ENCODE data around the gene ASCC3.
"Not testable (repeated sequence)": the region's sequence is repeated elsewhere in the genome, so short reads cannot be mapped to it uniquely, and the experiment has no call there.

ASCC3 gene

DNA sequence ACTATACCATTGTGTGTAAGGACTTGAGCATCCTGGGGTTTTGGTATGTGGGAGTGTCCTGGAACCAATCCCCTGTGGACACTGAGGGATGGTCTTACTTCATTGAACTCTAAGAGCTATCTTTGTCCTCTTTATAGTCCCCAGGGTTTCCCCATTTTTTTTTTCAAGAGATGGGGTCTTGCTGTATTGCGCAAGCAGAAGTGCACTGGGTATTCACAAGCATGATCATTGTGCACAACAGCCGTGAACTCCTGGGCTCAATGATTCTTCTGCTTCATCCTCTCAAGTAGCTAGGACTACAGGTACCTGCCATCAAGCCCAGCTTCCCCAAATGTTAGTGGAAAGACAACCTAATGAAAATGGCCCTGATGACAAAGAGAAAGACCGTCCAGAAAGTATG is 2.2 kb upstream of the ASCC3 start:
- DNase-seq (ENCODE audit: low read depth), result no peak

DNA sequence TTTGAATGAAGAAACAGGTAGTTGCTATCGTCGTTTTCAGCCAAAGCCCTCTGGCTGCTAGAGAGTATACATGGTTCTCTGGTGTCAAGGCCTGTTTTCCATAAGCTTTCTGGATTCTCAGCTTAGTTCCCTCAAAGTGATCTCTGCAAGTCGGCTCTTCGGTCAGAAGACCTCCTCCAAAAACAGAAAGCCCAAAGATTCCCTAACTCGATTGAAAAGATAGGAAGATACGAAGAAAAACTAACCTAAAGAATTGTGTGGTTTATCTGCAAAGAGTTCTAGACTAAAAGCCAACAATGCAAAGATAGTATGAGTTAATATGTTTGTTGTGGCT is 545 bp upstream of the ASCC3 start:
- no peak for DNase-seq (ENCODE audit: low read depth)

DNA sequence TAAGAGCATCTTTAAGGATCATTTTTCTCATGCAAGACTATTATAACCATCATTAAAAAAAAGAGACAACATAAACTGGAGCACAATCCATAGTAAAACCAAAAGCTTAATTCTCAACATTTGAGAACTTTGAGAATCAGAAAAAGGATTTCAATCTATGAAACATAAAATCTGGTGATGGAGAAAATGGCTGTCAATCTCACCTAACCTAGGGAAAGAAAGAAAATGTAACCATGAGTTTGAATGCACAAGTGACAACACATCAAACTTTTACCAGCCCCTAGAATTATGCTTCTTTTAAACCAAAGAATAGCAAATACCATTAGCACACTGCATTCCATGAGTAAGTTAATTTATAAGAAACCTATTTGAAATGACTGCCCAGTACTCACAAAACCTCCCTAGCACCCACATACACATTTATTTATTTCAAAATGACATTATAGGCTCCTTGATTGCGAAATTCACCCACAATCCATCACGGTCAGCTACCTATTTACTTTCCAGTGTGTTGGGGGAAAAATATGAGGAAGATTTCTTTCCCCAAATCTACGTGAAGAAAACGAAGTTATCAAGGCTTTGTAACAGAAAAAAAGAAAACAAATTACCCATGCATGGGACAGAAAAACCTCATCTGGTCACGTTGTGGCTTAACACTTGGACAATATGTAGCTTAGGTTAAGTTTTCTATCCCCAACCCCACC is 828 bp downstream of the ASCC3 start:
- no peak for DNase-seq (ENCODE audit: low read depth)

DNA sequence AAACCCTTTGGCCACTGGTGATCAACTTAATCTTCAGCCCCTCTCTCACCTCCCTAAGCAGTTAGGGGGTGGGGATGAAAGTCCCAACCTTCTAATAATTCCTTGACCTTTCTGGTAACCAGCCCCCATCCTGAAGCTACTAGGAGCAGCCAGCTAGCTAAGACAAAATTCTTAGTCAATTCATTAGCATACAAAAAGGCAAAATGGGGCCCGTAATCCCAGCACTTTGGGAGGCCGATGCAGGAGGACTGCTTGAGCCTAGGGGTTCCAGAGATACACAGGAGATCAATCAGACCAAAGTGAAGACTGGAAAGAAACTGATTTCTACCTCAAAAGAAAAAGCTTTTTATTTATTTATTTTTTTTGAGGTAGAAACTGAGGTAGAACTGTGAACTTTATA is 1.8 kb downstream of the ASCC3 start:
- DNase-seq (ENCODE audit: low read depth), result no peak

DNA sequence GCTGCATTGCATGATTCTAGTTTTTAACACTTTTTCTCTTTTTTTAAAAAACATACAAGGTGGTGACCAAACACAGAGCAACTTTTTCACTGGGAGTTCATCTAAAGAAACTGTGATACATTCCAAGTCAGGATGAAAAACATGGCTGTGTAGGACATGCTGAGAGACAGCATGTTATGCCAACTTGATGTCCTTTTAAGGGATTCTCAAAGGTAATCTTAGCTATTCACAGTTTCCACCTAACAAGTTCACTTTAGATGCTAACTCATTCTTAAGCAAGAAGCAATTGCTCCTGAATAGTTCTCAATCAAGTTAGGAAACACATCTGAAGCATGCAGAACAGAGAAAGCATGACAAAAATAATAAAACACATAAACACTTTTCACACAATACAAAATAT is 3.3 kb downstream of the ASCC3 start:
- DNase-seq (ENCODE audit: low read depth), result no peak

DNA sequence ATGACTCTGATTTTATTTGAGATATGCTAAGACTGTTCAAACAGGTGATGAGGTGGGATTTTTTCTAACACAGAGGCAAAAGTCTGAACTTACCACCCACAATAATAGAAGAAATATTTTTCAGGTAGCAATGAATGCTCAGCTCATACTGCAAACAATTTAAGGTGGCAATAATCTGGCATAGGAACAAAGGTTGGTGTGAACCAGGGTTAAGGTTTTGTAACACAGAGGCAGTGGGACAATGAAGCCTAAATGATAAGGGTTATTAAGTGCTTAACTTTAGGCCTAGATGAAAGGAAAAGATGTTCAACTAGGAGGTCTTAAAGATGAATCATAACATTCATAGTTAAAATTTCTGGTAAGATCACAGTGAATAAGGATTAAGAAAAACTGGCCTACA is 4.9 kb downstream of the ASCC3 start:
- no peak for DNase-seq (ENCODE audit: low read depth)

DNA sequence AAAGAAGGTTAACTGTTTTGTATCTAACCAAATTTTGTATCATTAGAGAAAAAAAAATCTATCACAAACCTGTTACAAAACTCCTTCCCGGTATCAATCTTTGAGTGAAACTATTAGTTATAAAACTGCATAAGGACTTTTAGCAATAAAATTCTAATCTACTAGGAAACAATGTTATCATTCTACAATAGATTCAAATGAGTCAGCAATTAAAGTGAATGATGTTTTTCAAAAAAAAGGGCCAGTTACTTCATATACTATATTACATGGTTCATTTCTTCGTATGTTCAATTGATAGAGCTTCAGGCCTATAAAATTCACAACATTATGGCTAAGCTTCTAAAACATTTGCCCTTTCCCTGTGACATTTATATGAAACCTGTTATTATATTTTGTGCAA is 15.6 kb downstream of the ASCC3 start:
- DNase-seq (ENCODE audit: low read depth), result no peak

DNA sequence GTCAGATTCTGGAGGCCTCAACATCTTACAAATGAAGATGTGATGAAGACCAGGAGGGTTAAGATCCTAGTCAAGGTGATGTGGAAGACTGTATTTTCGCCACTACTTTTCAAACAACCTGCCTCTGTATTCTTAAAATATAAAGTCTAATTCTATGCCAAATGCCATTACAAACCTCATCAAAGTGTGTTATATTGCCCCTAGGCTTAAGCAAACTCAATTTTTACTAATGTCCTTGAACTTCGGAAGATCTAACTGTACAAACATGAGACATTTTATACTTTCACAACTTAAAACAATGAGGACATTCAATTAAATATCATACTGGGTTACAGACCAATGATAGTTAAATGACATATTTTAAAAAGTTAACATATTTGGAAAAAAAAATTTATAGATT is 19.1 kb downstream of the ASCC3 start:
- DNase-seq (ENCODE audit: low read depth), result no peak

DNA sequence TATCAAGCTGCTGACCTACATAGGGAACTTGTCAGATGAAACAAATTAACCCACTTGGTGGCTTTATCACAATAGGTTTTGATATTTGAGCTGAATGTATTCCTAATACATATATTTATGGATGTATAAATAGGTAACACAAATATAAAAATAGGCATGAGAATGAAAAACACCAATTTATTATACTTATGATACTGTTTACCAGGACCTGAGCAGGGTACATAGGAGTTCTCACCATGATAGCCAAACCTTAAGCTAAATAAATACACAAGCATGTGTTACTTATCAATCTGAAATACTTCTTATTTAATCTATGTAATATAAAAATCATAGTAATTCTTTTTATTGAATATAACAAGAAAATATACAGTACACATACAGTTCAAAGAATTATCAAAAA is 25.0 kb downstream of the ASCC3 start:
- DNase-seq (ENCODE audit: low read depth), result no peak

DNA sequence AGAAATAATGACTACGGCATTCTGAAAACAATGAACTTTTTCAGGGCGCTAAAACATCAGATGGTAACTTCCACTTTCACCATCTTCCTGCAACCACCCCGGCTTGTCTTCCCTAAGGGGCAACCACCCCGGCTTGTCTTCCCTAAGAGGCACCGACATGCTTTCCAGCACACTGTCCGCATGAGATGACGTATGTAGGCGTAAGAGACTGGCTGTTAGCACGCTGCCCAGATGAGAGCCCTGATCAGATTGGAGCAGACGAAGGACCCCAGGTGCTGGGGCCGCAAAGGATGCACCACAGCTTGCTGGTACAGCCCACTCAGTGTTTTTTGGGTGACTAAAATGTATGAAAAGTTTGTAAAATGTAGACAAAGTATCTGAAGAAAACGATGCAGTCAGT is 29.3 kb downstream of the ASCC3 start:
- no peak for DNase-seq (ENCODE audit: low read depth)

DNA sequence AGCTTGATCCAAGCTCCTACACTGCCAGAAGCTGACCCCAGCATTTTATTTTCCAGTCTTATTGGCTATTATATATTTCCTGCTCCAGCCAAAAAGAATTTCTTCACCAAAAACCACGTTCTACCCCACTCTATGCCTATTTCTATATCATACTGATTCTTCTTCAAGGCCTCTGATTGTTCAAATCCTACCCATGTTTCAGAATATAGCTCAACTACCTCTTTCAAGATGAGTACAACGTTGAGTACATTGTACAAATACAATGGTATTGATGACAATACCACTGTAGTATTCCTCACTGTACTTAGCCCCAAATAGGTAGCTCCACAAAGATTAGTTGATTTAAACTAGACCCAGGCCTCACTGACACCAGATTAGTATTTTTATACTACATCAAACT is 31.0 kb downstream of the ASCC3 start:
- no peak for DNase-seq (ENCODE audit: low read depth)

DNA sequence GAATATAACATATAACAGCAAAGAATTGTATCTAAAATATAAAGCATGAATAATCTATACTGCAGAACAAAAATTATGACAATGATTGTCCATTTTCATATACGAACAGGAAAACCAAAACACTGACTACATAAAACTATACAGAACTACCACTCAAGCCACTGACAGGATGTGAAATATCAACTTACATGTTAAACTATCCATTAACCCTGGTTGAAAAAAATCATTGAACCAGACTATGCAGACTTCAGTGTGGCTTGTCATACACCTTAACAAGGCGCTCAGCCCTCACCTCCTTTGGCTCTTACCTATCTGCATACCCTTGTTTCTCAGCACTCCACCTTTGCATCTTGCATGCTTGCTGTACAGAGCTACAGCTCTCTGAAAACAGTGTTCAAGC is 34.9 kb downstream of the ASCC3 start:
- no peak for DNase-seq (ENCODE audit: low read depth)

DNA sequence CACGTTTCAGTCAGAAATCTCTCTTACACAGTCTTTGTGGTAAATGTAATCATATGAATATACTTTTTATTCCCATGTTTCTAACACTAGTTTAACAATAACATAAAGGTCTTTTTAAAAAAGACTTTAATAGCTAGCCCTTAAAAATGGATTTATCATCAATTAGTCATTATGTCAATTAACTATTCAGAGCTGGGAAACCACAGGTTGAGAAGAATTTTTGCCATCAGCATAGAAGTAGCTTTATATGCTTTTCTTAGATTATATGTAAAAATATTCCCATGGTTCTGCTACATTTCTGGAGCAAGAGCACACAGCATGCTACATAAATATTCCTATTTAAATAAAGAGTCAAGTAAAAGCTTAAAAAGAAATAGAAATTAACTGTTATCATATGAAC is 35.5 kb downstream of the ASCC3 start:
- DNase-seq (ENCODE audit: low read depth), result no peak

DNA sequence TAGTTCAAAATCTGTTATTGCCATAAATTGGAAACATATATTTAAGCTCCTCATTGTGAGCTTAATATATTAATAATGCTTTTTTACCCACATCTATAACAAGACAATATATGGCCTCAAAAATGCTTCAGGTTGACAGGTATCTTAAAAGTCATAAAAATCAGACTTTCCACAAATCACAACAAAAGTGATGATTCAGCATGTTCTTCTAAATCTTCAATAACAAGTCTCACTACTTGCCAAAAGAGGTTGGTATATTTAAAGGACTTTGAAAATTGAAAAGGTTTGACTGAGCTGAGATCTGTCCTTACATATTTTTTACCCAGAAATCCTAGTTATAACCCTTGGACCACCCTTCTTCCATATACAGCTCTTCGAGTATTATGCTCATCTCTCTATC is 41.7 kb downstream of the ASCC3 start:
- no peak for DNase-seq (ENCODE audit: low read depth)

DNA sequence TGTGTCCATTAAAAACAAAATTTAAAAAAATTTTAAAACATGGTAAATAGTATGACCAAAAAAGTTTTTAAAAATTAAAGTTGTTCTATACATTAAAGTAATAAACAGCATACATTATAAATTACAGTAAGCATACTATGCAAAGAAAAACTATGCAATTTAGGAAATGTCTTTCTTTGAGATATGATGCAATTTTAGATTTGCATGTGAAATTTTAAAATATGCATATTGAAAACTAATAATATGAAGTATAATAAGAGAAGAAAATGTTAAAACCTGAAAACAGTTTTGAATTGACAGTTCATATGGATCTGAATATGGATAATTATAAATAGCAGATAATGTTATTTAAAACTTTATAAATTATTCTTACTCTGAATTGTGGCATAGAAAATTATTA is 43.1 kb downstream of the ASCC3 start:
- no peak for DNase-seq (ENCODE audit: low read depth)

DNA sequence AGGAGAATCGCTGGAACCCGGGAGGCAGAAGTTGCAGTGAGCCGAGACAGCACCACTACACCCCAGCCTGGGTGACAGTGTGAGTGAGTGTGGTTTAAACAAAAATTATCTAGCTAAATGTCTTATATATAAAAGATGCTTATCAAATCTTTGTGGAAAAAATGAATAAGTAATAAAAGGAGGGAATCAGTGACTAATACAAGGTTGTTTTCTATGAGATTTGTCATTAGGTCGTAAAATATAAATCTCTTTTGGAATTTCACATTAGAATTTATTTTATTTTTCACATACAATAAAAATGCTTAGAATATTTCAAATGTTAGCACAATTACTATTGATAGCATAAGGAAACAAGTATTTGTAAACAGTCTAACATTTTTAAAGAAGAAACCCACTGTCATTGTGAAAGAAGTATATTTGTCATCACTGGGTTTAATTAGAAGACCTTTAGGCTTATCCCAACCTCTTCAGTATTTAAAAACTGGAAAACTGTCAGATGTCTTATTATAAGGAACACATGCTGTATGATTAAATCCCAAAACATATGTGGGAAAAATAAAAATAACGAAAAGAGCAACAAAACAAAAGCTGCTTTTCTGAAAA is 47.1 kb downstream of the ASCC3 start:
- no peak for DNase-seq (ENCODE audit: low read depth)

DNA sequence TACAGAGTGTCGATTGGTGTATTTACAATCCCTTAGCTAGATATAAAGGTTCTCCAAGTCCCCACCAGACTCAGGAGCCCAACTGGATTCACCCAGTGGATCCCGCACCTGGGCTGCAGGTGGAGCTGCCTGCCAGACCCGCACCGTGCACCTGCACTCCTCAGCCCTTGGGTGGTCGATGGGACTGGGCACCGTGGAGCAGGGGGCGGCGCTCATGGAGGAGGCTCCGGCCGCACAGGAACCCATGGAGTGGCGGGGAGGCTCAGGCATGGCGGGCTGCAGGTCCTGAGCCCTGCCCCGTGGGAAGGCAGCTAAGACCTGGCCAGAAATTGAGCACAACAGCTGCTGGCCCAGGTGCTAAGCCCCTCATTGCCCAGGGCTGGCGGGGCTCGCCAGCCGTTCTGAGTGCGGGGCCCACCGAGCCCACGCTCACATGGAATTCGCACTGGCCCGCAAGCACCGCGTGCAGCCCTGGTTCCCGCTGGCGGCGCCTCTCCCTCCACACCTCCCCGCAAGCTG is 52.0 kb downstream of the ASCC3 start:
- not testable (repeated sequence) for DNase-seq (ENCODE audit: low read depth)

DNA sequence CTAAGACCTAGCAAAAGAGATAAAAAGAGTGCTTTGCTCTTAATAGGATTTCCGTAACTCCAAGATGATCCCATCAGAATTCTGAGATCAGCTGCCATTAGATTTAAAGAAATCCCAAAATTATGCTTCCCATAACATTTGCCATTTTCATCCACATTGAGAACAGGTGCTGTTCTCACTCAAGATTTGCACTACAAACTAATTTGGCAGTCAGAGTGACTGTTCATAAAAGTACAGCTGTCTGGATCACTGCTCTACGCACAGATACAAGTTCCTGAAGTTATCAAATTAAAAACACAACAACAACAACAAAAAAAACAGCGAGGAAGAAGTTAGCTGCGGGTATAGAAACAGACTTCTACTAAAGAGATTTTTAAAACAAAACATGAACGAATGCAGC is 58.1 kb downstream of the ASCC3 start:
- no peak for DNase-seq (ENCODE audit: low read depth)

DNA sequence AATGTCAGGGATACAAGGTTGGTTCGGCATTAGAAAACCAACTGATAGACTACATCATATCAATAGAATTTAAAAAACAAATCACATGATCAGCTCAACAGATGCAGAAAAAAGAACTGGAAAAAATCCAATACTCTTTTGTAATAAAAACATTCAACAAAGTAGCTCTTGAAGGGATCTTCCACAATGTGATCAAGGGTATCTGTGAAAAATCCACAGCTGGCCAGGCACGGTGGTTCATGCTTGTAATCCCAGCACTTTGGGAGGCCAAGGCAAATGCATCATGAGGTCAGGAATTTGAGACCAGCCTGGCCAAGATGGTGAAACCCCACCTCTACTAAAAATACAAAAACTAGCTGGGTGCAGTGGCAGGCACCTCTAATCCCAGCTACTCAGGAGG is 63.1 kb downstream of the ASCC3 start:
- DNase-seq (ENCODE audit: low read depth), result no peak

DNA sequence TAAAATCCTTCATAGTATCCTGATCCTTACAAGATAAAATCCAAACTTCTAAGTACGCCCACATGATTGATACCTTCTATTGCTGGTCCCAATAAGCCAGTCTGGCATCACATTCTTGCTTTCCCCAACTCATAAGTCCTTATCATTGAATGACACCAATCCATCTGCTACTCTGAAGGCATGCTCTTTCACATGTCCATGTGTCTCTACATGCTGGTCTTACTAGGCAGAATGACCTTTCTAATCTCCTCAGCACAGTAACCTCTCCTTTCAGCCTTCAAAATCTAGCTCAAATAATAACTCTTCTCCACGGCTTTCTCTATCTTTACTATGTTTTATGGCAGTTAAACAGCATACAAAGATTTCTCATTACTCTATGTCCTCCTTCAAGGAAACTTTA is 71.1 kb downstream of the ASCC3 start:
- DNase-seq (ENCODE audit: low read depth), result no peak

DNA sequence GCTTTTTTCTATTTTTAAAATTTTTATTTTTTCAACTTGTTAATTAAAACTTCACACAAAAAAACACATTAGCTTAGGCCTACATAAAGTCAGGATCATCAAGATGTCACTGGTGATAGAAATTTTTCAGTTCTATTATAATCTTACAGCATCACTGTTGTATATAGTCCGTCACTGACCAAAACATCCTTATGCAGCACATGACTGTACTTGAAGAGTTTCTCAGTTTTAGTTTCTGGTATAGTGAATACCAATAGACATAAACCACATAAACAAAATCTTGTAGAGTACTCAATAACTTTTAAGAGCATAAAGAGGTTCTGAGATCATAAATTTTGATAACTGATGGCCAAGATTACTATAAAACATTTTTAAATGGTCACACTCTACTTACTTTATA is 71.8 kb downstream of the ASCC3 start:
- no peak for DNase-seq (ENCODE audit: low read depth)

DNA sequence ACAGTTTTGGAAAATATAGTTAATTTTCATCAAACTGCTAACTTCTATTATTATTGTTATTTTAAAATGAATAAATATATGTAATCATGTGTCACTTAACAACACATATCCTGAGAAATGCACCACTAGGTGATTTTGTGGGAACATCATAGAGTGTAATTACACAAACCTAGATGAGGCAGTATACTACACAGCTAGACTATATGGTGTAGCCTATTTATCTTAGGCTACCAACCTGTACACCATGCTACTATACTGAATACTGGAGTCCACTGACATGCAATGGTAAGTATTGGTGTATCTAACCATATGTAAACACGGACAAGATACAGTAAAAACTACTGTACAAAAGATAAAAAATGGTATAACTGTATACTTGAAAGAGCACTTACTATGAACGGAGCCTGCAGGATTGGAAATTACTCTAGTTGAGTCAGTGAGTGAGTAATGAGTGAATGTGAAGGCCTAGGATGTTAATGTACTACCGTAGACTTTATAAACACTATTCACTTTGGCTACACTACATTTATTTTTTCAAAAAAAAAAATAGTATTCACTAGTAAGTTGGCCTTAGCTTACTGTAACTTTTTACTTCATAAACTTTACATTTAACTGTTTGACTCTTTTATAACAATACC is 72.4 kb downstream of the ASCC3 start:
- no peak for DNase-seq (ENCODE audit: low read depth)

DNA sequence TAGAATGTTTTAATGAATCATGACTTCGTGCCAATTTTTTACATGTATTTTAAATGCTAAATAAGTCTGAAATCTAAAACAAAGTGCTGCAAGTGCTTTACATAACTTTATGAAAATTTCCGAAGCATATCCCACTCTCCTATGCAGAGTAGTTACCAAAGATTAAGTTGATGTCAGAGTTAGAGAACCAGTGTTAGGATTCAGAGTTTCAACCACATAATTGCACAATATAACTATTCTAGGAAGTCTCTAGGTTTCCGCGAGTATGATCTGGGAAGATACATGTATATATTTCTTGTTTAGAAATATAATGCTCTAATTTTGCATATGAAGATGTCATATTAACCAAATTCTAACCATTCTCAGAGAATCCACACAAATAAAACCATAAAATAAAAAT is 74.8 kb downstream of the ASCC3 start:
- DNase-seq (ENCODE audit: low read depth), result no peak

All from stimulated activated CD4-positive, alpha-beta T cell treated with anti-CD3 and anti-CD28 coated beads, Interleukin-2, amount 100 ng/mL, for 4 hours (primary cell).